HG02642 (cell line): ENCODE data around the gene SLC25A25.
"Not testable (repeated sequence)": the region's sequence is repeated elsewhere in the genome, so short reads cannot be mapped to it uniquely, and the experiment has no call there.

ENCODE experiments used
- ATAC-seq: cut with Tn5 transposase; IDR thresholded peaks from one replicate; pipeline ENCODE4 v1.9.1; 2021; ENCODE audit warnings: mild to moderate bottlenecking; ENCODE audit not compliant: unreplicated experiment, poor library complexity

The SLC25A25 gene

GRCh38 chr9:128106940-128107467 is 39.0 kb downstream of the SLC25A25 start:
- no peak for ATAC-seq

GRCh38 chr9:128107468-128108268 is 39.6 kb downstream of the SLC25A25 start:
- ATAC-seq: no peak

- no peak for ATAC-seq
Observed at GRCh38 chr9:128108269-128109049, 40.4 kb downstream of the SLC25A25 start.

- ATAC-seq: no peak
Observed at GRCh38 chr9:128109050-128109709, 41.1 kb downstream of the SLC25A25 start.

DNA sequence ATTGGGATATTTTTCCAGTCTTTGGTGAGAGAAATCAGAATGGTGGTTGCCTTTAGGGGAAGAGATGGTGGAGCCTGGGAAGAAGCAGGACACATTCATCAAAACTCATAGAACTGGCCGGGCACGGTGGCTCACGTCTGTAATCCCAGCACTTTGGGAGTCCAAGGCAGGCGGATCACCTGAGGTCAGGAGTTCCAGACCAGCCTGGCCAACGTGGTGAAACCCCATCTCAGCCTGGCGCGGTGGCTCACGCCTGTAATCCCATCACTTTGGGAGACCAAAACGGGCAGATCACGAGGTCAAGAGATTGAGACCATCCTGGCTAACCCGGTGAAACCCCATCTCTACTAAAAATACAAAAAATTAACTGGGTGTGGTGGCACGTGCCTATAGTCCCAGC is 43.7 kb downstream of the SLC25A25 start:
- not testable (repeated sequence) for ATAC-seq

GRCh38 chr9:128113526-128114325 is 45.7 kb downstream of the SLC25A25 start:
- ATAC-seq: no peak

DNA sequence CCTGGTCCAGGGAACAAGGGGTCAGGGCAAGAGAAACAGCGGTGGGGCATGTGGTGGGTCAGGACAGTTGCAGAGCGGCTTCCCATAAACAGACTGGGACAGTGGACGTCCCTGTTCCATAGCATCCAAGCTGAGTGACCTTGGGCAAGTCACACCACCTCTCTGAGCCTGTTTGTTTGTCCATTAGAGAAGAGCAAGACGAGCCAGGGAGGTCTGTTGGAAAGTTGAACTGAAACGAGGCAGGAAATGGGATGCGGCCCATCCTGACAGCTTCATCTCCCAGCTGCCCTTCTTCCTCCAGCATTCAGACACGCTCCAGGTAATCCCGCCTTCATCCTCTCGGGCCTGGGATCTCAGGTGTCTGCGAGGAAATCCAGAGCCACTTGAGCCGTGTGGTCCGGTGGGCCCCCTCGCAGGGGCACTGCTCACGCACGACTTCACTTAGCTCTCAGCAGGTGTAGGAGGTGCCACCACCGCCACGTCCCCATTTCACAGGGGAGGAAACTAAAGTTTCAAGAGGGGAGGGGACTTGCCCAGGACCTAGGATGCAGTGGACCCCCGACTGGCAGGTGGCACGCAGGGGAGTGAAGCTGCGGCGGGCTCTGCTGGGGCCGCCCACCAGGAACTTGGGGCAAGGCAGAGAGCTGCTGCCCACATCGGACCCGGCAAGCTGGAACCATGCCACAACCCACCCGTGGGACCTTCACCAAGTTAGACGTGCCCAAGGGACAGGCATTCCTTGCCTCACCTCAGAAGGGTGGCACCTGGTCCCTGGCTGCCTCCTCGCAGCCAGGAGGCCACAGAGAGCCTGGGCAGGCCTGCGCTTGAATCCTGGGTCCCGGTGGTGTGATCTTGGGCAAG is 46.5 kb downstream of the SLC25A25 start:
- ATAC-seq: no peak

GRCh38 chr9:128115187-128116103 is 47.4 kb downstream of the SLC25A25 start:
- ATAC-seq: peak; percentile 38

DNA sequence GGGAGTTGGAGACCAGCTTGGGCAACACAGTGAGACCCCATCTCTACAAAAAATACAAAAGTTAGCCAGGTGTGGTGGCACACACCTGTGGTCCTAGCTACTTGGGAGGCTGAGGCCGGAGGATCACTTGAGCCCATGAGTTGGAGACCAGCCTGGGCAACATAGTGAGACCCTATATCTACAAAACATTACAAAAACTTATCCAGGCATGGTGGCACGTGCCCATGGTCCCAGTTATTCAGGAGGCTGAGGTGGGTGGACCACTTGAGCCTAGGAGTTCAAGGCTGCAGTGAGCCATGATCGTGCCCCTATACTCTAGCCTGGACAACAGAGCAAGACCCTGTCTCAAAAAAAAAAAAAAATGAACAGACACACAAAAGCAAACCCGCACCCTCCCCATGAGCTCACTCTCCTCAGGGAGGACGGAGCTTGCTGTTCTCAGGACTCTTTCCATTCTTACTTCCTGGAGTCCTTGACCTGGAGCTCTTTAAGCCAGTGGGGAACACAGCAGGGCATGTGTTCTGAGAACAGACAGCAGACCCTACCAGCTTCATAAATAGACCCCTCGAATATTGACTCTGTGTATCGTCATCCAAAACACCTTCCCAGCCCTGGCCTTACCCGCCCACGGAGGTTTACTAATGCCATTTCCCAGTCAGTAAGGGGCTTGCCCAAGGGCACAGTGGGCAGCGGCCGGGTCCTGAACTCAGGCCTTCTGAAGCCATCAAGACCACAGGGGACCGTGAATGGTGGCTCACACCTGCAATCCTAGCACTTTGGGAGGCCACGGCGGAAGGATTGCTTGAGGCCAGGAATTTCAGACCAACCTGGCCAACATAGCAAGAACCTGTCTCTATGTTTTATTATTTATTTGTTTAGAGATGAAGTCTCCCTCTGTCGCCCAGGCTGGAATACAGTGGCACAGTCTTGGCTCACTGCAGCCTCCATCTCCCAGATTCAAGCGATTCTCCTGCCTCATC is 48.4 kb downstream of the SLC25A25 start:
- ATAC-seq: no peak

DNA sequence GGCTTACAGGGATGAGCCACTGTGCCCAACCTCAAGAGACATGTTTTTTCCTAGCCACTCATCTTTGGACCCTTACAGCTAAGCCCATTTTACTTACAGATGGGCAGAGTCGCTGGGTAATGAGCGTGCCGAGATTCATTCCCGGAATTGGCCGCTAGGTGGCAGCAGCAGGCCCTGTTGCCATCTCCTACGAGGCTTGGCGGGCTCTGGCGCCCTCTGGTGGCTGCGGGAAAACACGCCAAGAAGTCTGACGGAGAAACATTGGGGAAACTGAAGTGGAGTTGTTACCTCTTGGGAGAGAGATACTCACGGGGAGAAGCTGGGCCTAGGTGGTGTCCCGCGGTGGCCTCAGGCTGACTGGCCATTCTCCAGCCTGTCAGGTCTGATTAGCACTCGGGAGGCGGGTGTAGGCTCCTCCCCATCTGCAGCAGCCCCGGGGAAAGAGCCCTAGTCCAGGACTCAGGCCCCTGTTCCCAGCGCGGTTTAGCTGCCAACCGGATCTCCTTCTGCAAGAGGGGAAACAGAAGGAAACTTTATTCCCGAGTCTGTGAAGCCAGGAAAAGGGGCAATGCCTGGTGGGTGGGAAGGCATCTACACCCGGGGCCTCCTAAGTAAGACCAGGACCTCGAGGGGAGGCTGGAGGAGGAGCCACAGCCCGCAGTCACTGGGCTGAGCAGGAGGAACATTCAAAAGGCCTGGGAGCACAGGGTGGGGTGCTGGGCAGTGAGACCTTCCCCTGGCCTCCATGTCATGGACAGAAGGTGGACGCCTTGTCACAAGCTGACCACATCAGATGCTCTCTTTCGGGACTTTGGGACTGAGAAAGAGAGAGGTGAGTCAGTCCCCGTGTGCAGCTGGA is 49.8 kb downstream of the SLC25A25 start:
- ATAC-seq: peak; percentile 63

DNA sequence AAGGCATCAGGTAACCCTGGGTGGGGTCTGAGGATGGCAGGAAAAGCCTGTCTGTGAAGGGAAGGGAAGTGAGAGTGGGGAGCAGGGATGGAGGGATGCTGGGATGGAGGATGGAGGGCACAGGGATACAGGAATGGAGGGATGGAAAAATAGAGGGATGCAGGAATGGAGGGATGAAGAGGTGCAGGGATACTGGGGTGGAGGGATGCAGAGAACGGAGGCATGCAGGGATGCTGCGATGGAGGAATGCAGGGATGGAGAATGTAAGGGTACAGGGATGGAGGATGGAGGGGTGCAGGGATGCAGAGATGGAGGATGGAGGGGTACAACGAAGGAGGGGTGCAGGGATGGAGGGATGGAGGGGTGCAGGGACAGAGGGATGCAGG is 50.4 kb downstream of the SLC25A25 start:
- ATAC-seq: no peak

- ATAC-seq: no peak
Observed at GRCh38 chr9:128118971-128119665, 51.1 kb downstream of the SLC25A25 start.

DNA sequence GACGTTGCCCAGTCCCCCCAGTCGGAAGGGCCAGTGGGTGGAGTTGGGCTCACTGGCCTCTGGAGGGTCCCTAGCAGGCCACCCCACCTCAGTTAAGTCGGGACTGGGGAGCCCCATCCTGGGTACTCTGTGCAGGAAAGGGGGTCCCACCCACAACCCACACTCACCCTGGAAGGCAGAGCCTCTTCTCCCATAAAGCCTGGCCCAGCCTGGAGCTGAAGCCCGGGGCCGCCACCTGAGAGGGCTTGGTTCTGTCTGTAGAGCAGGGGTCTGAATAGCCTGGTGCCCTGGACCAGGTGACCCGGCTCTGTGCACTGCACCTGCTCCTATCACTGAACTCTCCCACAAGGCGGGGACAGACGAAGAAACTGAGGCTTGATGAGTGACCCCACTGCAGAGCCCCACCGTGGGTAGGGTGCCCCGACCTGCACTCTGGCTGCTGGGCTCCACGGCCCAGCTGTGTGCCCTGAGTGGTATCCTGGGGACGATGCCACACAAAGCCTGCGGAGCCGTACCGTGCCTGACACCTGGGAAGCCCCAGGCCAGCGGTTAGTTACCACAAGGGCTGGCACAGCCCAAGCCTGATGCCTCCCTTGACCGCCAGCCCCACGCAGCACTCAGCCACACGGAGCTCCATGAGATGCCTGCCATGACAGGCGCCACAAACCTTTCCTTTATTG is 52.2 kb downstream of the SLC25A25 start:
- ATAC-seq: no peak

GRCh38 chr9:128120741-128121465 is 52.9 kb downstream of the SLC25A25 start:
- no peak for ATAC-seq
